Mesothelial cell of epicardium (in vitro differentiated cells): ENCODE results near the gene CPLX3. TPM values are rescaled to one million over a fixed set of nuclear protein-coding genes. Genes with fewer than 3 reads are reported as not detected.
A peak's percentile ranks its signal among the peaks of the same experiment; 100 is the strongest.

Source experiments
- DNase-seq, 2 experiments: peaks; one replicate each; pipeline ENCODE4 v3.0.0; 2021; ENCODE audit warnings: low spot score in 2 of 2; ENCODE audit not compliant: unreplicated experiment in 2 of 2
- H3K27ac Mint-ChIP-seq: 2 replicates; pipeline ENCODE4 v1.8.0; 2021; ENCODE audit warnings: mixed read lengths
- H3K27me3 Mint-ChIP-seq: 2 replicates; pipeline ENCODE4 v1.8.0; 2021; ENCODE audit warnings: low read depth, mixed read lengths
- H3K36me3 Mint-ChIP-seq: 2 replicates; pipeline ENCODE4 v1.8.0; 2021; ENCODE audit warnings: mixed read lengths
- H3K4me1 Mint-ChIP-seq: 2 replicates; pipeline ENCODE4 v1.8.0; 2021; ENCODE audit warnings: mixed read lengths
- H3K4me3 Mint-ChIP-seq: 2 replicates; pipeline ENCODE4 v1.8.0; 2021; ENCODE audit warnings: mild to moderate bottlenecking, moderate library complexity, mixed read lengths
- H3K9me3 Mint-ChIP-seq: 2 replicates; pipeline ENCODE4 v1.8.0; 2021; ENCODE audit warnings: mixed read lengths
- CTCF ChIP-seq: fragments of 200-600 bp; sonication (generic); IDR thresholded peaks from one replicate; pipeline ENCODE4 v1.5.0; 2021; ENCODE audit warnings: antibody characterized with exemption; ENCODE audit not compliant: unreplicated experiment
- total RNA-seq: library from RNA; stranded (reverse); gene quantifications from 3 replicates; pipeline ENCODE4 v1.2.1, GENCODE V29; 2021

CPLX3 gene
- 0.14 TPM in 1 of 3 replicates, not detected in the others for total RNA-seq

GRCh38 chr15:74826364-74826819, at the start of gene CPLX3:
Gene CPLX3, plus strand, starts transcription at chr15:74826627. Its CDS starts 77 bp downstream, at chr15:74826704.
- H3K27ac Mint-ChIP-seq, result no peak within 1 kb of the TSS
- TF ChIP-seq CTCF, result no peak
- H3K27me3 Mint-ChIP-seq, result peaks cover 87% of the 10 kb centered on the region

GRCh38 chr15:74776821-74777768, 49.3 kb upstream of the CPLX3 start:
- no peak for TF ChIP-seq CTCF
- H3K4me3 Mint-ChIP-seq, result no peak overlapping the region
- H3K9me3 Mint-ChIP-seq, result no peaks in the 10 kb centered on the region
- DNase-seq, result no peak
- H3K27ac Mint-ChIP-seq, result no peak overlapping the region
- peaks cover 2% of the 10 kb centered on the region for H3K27me3 Mint-ChIP-seq
- H3K36me3 Mint-ChIP-seq, result no peaks in the 10 kb centered on the region
- peaks cover 35% of the 10 kb centered on the region for H3K4me1 Mint-ChIP-seq

More at GRCh38 chr15:74826364-74826819, at the start of gene CPLX3:
- Mint-ChIP-seq H3K9me3 (no peaks in the 10 kb centered on the region), H3K4me1 (peaks cover 2% of the 10 kb centered on the region), H3K36me3 (no peaks in the 10 kb centered on the region), H3K4me3 (no peak within 1 kb of the TSS)
- peak; percentile 47 to 79 for DNase-seq

- no peaks in the 10 kb centered on the region for H3K36me3 Mint-ChIP-seq
- peak overlapping the region; percentile 48 for H3K27ac Mint-ChIP-seq
- no peak for TF ChIP-seq CTCF
- H3K4me3 Mint-ChIP-seq, result no peak overlapping the region
- peaks cover 38% of the 10 kb centered on the region for H3K4me1 Mint-ChIP-seq
- no peak for DNase-seq
- H3K27me3 Mint-ChIP-seq, result peaks cover 2% of the 10 kb centered on the region
- no peaks in the 10 kb centered on the region for H3K9me3 Mint-ChIP-seq
These were observed 48.4 kb upstream of the CPLX3 start for GRCh38 chr15:74777769-74778598.

GRCh38 chr15:74778599-74778970, 47.8 kb upstream of the CPLX3 start:
- H3K27ac Mint-ChIP-seq, result peak overlapping the region; percentile 48
- no peaks in the 10 kb centered on the region for H3K9me3 Mint-ChIP-seq
- H3K27me3 Mint-ChIP-seq, result peaks cover 2% of the 10 kb centered on the region
- no peak for DNase-seq
- H3K4me3 Mint-ChIP-seq, result no peak overlapping the region
- no peak for TF ChIP-seq CTCF
- H3K4me1 Mint-ChIP-seq, result peaks cover 44% of the 10 kb centered on the region
- H3K36me3 Mint-ChIP-seq, result no peaks in the 10 kb centered on the region

- no peak overlapping the region for H3K27ac Mint-ChIP-seq
These were observed 47.2 kb upstream of the CPLX3 start for GRCh38 chr15:74779162-74779648.

More at GRCh38 chr15:74779162-74779648, 47.2 kb upstream of the CPLX3 start:
- Mint-ChIP-seq H3K27me3 (peaks cover 2% of the 10 kb centered on the region), H3K36me3 (no peaks in the 10 kb centered on the region), H3K4me1 (peaks cover 49% of the 10 kb centered on the region), H3K4me3 (no peak overlapping the region), H3K9me3 (no peaks in the 10 kb centered on the region)
- no peak for DNase-seq
- no peak for TF ChIP-seq CTCF
